Measurements from ENCODE around the gene FAM124A.
A peak's percentile ranks its signal among the peaks of the same experiment; 100 is the strongest.

Gene FAM124A

DNA sequence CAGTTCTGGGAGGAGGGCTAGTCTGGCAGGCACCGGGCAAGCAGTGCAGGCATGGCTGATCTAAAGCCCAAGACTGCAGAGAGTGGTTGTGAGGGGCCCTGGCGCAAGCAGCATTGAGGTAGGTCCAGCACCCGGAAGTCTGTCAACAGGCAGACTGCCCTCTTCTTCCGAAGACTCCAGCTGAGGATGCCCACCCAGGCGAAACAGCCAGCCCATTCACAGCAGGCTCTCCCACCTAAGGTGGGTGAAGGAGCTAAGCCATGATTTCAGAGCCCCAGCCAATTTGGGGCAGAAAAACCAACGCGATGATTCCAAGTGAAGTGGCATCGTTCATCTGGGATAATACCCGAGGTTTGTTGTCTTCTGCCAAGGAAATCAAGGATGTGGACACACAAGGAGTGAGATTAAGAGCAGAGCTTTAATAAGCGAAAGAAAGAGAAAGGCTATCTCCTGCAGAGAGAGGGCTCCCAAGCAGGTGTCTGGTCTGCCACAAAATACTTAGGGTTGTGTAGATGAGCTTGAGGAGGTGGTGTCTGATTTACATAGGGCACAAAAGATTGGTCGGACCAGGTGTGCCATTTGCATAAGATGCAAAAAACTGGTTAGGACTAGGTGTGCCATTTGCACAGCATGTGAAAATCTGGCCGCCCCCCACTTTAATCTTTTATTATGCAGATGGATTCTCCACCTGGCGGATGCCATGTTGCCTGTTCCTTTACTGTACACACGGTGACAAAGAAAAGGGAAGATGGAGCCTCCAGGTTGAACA lies 22.6 kb downstream of the FAM124A start:
- no peak for DNase-seq

DNA sequence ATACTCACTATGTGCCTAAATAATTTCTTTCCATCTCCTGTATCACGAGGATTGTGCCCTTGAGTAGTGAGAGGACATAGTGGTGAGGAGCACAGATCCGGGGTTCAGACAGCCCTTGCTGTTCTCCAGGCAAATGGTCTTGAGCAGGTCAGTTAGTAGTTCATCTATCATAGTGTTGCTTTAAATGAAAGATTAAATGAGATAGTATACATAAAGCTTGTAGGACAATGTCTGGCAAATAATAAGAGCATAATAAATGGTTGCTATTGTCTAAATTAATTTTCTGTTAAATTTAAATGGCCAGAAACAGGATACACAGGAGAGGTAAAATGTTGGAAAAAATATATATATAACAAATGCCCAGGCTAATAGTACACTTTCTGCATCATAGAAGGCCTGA lies 23.4 kb downstream of the FAM124A start:
- DNase-seq, result no peak

DNA sequence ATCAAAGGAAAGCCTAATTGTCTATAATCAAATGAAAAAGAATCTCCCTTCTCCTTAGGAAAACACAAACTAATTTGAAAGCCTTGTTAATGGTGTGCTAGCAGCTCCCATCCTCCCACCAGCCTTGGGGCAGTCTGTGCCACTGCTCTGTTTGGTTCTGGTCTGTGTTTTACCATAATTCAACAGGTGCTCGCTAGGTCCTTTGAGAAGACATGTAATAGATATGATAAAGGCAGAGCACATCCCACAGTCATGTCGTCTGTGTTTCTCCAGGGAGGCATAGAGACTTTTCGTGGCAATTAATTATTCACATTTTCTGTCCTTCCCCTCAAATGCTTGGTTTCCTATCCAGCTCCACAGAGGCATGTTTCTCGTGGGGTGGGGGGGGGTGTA lies 23.8 kb downstream of the FAM124A start:
- no peak for DNase-seq

DNA sequence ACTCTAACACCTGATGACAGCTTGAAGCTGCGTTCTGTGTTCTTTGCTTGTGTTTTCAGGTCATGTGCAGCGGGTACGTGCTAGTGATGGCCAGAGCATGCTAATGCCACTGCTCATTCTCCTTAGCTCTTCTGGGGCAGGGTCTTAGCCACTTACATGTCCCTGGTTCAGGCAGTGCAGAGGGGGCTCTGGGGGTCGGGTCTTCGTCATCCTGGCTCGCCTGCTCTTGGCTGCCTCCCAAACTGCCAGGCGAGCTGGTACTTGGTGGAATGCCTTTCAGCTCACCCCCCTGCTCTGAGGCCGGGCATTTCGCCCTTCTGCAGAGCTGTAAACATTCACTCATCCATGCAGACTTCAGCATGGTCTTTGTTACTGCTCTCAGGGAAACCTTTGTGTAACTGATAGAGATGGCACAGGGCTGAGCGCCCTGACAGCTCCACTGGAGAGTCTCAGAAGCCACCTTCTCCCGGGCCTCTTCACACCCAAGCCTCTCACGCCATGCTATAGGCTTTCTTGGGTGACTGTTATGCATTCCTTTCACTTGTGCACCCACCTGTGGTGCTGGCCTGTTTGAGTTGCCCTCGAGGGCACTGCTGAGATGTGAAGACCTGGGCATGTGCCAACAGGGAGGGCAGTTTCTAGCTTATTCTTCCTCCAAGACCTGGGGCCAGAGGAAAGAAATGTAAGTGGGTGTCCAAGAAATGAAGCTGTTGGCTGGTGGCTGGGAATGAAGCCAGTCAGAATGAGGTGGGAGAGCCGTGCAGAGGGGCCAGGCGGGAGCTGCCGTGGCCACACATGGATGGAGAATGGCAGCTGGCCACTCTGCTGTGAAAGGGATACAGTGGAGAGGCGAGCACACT lies 24.4 kb downstream of the FAM124A start:
- DNase-seq, result no peak

DNA sequence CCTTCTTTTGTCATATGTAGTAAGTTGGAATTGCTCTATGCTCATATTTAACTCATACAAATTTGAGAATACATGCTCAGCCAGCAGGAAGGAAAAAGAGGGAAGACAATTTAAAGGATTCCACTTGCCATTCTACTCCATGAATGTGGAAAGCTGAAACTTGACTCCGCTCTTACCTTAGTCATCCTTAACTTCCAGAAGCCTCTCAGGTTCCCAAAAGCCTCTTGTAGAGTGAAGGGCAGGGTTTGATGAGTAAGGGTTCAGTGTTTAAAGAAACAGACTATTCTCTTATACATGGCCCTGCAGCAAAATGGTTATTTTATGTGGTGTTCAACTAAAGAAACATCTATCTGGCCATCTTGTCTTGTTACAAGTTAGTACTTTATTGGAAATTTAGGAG lies 27.1 kb downstream of the FAM124A start:
- no peak for DNase-seq

DNA sequence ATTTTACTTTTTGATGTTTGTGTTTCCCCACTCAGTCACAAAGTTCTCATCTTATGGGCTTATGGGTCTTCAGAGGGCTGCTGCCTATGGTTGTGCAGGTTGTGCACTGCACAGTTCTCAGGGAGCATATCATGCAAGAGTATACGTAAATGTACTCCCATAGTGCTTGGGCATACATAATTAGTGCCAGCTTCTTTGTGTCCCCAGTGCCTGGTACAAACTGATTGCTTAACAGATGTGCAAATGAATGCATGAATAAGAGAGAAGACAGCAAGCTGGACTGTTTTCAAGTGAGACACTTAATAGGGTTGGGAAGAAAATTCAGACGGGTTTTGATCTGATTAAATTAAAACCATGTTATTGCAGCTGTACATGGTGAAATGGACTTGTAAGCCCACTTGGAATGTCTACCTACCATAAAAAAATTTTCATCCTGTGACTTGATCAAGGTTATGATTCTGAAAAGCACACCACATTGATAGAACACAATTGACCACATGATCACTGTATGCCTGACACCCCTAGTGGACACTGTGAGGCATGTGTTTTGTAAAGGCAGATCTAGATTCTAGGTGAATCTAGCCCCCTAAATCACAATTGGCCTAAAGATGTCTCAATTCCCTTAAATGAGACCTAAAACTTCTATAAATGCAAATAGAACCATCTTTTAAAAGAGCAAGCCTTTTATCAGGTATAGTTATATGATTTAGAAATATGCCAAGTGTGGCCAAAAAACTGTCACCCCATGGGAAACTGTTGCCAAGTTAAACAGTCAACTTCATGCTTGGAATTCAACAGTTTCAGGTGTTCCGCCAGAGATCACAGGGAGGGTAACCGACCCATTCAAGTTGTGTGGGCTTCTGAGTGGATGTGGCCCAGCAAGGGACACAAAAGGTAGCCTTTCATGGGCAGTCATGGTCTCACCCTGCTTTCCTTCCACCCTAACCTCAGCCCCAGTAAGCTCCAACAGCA lies 27.9 kb downstream of the FAM124A start:
- DNase-seq, result no peak

DNA sequence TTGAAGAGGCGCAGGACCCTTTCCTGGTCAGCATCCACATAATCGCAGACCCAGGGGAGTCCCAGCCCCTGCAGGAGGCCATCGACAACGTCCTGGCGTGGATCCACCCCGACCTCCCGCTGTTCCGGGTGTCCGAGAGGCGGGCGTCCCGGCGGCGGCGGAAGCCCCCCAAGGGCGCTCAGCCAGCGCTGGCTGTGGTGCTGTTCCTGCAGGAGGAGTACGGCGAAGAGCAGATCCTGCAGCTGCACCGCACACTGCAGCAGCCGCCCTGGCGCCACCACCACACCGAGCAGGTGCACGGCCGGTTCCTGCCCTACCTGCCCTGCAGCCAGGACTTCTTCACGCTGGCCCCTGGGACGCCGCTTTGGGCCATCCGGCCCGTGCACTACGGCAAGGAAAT lies 29.3 kb downstream of the FAM124A start:
- DNase-seq, result no peak

DNA sequence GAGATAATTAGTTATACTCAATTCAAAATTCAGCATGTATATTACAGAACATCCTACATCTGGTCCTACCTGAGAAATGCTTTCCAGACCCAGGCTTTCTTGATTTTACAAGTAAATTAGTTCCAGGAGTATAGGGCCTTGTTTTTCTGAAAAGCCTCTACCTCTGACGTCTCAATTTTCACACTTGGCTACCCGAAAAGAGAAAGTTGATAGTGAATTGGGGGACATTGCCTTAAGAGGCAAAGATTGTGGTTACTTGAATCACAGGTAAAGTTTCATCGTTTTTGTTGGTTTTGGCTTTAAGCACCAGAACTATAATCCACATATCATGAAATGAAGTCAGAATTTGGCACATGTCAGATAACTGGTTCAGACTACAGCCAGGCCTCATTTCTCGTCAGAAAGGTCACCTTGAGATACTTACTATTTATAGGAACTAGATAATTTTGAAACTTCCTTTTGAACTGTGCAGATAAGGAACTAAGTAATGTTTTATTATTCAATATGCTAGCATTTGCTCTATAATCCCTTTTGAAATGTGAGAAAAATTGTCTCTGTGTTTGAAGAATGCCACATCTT lies 30.8 kb downstream of the FAM124A start:
- DNase-seq, result no peak

DNA sequence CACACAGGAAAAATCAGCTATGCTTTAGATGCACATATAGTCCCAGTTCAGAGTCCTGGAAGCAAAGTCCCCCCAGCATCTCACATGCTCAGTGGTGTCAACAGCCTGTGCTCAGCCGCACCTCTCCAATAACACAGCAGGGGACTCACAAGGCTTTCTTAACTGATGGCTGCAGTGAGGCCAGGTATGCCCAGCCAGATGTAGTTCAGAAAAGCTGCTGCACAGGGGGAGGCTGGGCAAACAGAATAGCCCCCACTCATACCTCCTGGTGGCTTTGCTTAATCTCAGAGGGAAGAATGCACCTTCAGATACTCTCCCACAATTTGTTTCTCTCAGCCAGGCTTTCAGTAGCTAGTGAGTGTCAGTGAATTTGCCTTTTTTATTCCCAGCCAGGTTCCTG lies 33.4 kb downstream of the FAM124A start:
- no peak for DNase-seq

DNA sequence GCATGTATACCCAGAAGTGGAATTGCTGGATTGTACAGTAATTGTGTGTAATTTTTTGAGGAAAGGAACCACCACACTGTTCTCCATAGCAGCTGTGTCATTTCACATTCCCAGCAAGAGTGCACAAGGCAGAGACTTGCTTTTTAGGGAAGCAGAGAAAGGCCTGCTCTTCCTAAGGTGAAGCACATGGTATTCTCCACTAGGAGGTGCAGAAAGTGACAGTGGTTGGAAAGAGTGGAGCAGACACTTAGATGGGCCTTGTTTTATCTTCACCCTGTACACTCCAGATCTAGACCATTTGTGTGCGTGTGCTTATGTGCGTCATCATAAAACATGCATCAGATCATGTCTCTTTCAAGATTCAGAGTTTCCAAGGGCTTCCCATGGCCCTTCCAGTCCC lies 35.0 kb downstream of the FAM124A start:
- DNase-seq, result no peak

DNA sequence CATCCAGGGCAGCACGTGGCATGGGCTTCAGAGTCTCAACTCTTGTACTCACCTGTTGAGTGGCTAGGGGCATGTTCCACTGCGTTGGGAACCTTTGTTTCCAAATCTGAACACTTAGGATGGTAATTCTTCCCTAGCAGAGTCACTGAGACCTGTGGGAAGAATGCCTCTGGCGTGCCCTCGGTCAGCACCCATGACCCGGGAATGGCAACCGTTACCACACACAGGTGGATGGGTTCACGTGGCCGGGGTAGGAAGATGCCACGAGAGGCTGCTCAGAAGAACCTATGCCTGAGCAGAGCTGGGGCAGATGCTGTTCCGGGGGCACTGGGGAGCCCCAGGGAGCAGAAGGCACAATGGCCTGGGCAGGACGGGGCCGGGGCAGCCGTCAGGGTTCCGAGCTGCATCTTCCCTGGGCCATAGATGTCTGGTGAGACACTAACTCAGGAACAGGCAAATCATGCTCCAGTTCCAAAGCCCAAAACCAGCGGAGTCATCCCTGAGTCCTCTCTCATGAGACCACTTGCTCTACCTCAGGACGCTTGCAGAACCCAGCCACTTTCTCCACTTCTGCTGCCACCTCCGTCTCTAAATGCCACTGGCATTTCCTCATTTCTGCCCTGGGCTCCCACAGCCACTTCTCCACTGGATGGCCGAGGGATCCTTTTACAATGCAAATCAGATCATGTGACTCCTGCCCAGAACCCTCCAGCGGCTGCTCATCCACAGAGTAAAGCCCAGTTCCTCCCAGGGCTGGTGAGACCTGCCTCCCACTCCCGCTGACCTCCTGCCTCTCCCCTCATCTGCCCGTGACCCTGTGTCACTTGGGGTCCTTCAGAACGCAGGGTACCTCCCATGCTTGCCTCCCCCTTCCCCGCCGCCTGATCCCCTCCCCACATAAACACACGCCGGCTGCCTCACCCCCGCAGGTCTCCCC lies 36.7 kb downstream of the FAM124A start:
- peak; percentile 10 for DNase-seq

DNA sequence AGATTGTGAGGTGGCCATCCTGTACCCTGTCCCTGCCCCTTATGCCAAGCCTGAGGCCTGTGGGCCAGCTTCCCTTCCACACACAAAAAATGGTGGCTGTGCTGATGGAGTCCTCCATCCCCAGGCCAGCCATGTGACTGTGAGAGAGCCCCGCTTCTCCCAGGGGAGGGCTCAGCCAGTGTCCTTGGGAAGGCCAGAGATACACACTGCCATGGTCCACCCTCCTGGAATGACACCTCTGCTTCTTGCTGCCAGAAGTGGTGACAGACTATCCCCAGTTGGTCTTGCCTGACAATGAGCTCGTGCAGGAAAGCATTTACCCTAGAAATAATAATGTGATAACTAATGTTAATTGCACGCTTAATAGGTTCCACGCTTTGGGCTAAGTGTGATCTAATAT lies 38.0 kb downstream of the FAM124A start:
- DNase-seq, result no peak

DNA sequence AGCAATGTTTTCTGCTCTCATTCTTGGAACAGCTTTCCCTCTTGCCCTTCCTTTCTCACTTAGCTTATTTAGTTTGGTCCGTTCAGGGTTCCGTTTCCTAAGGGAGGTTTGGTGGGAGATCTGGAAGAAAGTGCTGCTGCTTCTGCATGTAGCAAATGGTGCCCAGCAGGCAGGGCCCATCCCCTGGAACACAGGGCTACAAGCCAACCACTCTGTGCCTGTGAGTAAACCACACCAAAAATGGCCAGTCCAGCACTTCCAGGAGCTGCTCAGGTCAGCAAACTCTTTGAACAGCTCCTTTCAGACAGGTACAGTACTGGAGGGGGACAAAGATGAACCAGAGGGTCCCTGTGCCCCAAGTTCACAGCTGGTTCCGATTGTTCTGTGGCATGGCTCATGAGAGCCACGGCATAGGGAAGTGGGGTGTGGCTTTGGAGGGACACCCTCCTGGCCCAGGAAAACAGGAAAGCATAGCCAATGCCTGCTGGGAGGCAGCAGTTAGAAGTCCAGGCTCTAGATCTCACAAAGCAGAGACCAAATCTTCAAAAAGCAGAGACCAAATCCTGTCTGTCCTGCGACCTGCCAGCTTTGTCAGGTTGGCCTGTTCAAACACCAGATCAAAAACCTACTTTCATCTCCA lies 39.5 kb downstream of the FAM124A start:
- DNase-seq, result peak; percentile 14

DNA sequence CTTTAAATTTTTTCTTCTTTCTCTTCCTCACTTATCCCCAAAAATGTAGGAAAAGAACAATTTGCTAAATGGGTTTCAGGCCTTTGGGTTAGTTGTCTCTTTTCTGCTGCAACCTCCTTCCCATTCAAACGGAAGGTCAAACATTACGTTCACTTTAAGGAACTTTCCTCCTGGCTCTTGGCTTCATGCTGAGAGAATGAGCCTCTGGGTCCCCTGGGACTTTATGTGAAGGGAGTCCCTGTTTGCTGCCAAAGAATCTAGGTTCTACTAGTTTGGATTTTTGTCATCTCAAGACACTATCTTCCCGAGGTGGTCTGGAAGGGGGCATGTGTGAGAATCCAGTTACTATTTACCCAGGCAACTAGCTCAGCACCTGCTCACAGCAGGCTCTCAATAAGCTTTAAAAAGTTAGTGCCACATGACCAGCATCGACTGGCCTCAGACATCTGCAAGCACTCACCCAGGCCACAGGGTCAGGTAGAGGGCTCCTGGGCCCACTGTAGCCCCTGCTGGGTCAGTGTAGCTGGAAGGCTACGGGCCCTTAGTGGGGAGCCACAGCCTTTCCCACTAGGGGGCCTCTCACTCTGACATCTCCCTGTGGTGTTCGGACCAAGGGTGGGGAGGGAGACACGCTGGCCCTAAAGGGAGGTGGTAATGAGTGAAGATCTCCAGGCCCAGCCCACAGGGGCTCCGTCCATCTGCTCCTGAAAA lies 40.5 kb downstream of the FAM124A start:
- DNase-seq, result no peak

DNA sequence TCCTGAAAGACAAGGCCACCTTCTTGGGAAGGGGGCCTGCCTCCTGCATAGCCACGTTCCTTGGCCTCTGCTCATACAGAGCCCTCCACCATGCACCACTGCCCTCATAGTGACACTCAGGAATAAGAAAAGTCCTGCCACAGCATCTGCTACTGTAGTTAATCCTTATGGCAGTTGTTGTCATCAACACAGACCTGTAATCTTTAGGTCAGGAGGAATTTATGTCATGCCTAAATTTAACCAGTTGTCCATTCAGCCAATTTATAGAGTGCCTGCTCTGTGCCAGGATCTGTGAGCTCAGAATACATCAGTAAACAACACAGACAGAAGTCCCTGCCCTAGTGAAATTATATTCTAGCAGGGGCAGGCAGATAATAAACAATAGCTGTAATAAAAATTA lies 44.4 kb downstream of the FAM124A start:
- DNase-seq, result no peak

DNA sequence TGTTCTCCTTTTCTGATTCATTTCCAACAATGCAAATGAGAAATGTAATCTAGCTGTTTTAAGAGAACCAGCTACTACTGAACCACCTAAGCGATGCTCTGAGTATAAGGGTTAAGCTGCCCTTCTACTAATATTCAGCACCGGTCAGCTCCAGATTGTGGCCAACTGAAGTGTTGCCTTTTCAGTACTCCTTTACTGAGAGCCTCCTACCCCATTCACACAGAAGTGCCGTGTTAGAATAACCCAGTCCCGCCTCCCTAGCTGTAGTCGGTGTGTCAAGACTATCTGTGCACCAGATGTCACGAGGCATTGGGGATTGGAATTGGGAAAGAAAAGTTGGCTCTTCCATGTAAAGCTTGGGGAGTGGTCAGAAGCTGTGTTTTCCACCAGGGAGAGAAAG lies 45.4 kb downstream of the FAM124A start:
- DNase-seq, result no peak

DNA sequence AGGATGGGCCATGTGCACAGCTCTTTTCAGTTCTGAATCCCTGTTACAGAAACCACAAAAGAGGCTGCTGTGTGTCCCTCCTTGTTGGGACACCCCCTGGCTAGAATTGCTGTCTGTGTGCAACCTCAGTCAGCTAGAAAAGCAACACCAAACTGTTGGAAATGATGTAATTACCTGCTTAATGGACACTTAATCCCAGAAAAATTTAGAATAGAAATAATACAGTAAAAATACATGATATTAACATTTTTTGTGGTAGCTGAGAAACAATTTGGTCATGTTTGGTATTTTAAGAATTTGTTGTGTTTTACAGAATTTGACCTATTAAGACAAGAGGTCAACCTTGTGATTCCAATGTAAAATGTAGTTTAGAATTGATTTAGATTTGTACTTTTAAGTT lies 46.8 kb downstream of the FAM124A start:
- DNase-seq, result no peak

DNA sequence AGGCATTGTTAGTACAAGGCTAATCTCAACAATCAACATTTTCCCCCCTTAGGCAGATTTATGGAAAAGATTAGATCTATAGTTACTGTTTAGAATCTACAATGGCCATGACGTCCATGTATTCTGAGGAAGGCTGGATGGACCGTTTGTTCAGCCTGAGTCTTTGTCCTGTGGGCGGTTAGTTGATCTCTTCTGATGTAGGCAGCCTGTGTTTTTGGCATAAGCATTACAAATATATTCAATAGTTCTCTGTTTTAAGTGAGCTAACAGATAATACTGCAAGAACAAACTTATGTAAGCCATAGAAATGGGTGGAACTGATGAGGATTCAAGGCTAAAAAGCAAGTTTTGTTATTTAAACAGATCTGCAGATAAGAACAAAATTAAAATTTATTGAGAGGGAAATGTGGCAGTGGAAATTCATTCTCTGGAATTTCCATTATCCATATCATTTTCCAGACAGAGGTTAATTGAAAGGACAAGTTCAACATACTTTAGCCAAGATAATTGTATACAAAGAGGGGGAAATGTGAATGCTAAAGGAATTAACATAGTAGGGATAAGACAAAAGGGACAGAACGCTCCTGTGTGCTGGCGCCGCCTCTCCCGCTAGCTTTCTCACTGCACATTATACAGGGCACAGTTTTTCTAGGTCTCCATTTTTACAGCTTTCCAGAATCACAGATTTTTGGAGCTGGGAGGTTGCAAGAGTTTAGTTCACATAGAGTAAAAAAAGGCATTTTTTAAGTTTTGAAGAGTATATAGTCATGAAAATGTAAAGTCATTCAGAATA lies 48.6 kb downstream of the FAM124A start:
- no peak for DNase-seq

DNA sequence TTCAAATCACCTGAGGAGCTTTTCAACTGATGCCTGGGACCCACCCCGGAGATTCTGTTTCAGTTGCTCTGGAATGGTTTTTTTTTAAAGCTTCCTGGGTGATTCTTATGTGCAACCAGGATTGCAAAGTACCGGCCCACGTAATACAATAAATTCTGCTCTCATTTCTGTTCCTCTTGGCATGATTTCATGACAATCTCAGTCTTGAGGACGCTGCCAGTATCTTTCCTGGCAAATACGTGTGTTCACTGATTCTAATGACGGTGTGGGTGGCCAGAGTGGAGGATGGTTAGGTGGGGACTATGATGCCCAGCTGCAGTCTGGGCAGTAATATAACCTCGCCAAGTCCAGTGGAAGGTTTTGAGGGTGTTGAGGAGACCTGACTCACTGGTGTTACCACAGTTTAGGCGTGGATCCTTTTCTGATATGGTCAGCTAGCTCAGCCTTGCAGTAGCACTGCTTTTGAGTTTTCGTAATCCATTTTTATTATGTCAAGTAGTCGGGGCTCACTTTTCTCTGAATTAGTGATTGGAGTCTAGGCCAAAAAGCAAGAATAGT lies 49.4 kb downstream of the FAM124A start:
- no peak for DNase-seq

Measured in stimulated activated CD8-positive, alpha-beta memory T cell treated with anti-CD3 and anti-CD28 coated beads, Interleukin-4, amount 100 ng/mL, for 48 hours (primary cell).